Mesenchymal stem cell (in vitro differentiated cells and primary cell): ENCODE measurements around the gene DKK3.
A peak's percentile ranks its signal among the peaks of the same experiment; 100 is the strongest.

Source experiments
- DNase-seq: peaks from one replicate; pipeline ENCODE4 v3.0.0-alpha.2; 2013
- H2AFZ ChIP-seq: one replicate; pipeline ENCODE4 v1.6.1; 2013; ENCODE audit warnings: low read depth, mild to moderate bottlenecking, control low read depth, inconsistent platforms, low read length, moderate library complexity
- H2AK5ac ChIP-seq: 2 replicates; pipeline ENCODE4 v1.6.1; 2013; ENCODE audit warnings: low read length, moderate library complexity, mild to moderate bottlenecking, inconsistent platforms; ENCODE audit not compliant: severe bottlenecking
- H2BK120ac ChIP-seq: one replicate; pipeline ENCODE4 v1.6.1; 2013; ENCODE audit warnings: low read depth, mild to moderate bottlenecking, inconsistent platforms, low read length, moderate library complexity
- H2BK12ac ChIP-seq, 2 experiments: one replicate each; pipeline ENCODE4 v1.6.1; 2013; ENCODE audit warnings: inconsistent platforms in 2 of 2, low read length in 2 of 2, mild to moderate bottlenecking in 2 of 2, moderate library complexity in 2 of 2, control low read depth in 1 of 2
- H2BK15ac ChIP-seq: one replicate; pipeline ENCODE4 v1.6.1; 2013; ENCODE audit warnings: mild to moderate bottlenecking, low read depth, inconsistent platforms; ENCODE audit not compliant: poor library complexity, severe bottlenecking
- H2BK5ac ChIP-seq: 2 replicates; pipeline ENCODE4 v1.6.1; 2013; ENCODE audit warnings: low read depth, mild to moderate bottlenecking, low read length, control low read depth, inconsistent platforms; ENCODE audit not compliant: poor library complexity, severe bottlenecking
- H3K14ac ChIP-seq, 2 experiments: one replicate each; pipeline ENCODE4 v1.6.1; 2013; ENCODE audit warnings: inconsistent platforms in 2 of 2, low read length in 2 of 2, control low read depth in 1 of 2, mild to moderate bottlenecking in 1 of 2, moderate library complexity in 1 of 2
- H3K18ac ChIP-seq, 2 experiments: one replicate each; pipeline ENCODE4 v1.6.1; 2013; ENCODE audit warnings: inconsistent platforms in 2 of 2, low read length in 2 of 2, control low read depth in 1 of 2, low read depth in 1 of 2, mild to moderate bottlenecking in 1 of 2
- H3K23ac ChIP-seq, 2 experiments: one replicate each; pipeline ENCODE4 v1.6.1; 2013; ENCODE audit warnings: inconsistent platforms in 2 of 2, low read length in 2 of 2, mild to moderate bottlenecking in 2 of 2, moderate library complexity in 2 of 2, control low read depth in 1 of 2
- H3K27ac ChIP-seq: 2 replicates; pipeline ENCODE4 v1.5.1; 2013; ENCODE audit warnings: mild to moderate bottlenecking, moderate library complexity, low read length, control low read depth, inconsistent platforms; ENCODE audit not compliant: poor library complexity, severe bottlenecking
- H3K27me3 ChIP-seq, 2 experiments: 2 replicates each; pipeline versions ENCODE4 v1.6.1 to v1.7.0; 2013; ENCODE audit warnings: low read length in 2 of 2, mild to moderate bottlenecking in 2 of 2, moderate library complexity in 2 of 2, control low read depth in 1 of 2, inconsistent platforms in 1 of 2; ENCODE audit not compliant: control insufficient read depth in 1 of 2, insufficient read depth in 1 of 2
- H3K36me3 ChIP-seq, 2 experiments: 2 replicates each; pipeline versions ENCODE4 v1.6.1 to v1.7.0; 2013; ENCODE audit warnings: low read length in 2 of 2, control low read depth in 1 of 2, inconsistent platforms in 1 of 2, low read depth in 1 of 2, mild to moderate bottlenecking in 1 of 2; ENCODE audit not compliant: insufficient read depth in 2 of 2, control insufficient read depth in 1 of 2
- H3K4ac ChIP-seq, 2 experiments: one replicate each; pipeline ENCODE4 v1.6.1; 2013; ENCODE audit warnings: inconsistent platforms in 2 of 2, low read length in 2 of 2, mild to moderate bottlenecking in 2 of 2, moderate library complexity in 2 of 2, control low read depth in 1 of 2, low read depth in 1 of 2
- H3K4me1 ChIP-seq: 2 replicates; pipeline ENCODE4 v1.6.1; 2013; ENCODE audit warnings: low read depth, low read length, control low read depth; ENCODE audit not compliant: control insufficient read depth, insufficient read depth
- H3K4me2 ChIP-seq: 2 replicates; pipeline ENCODE4 v1.6.1; 2013; ENCODE audit warnings: low read length, mild to moderate bottlenecking, inconsistent platforms; ENCODE audit not compliant: poor library complexity, severe bottlenecking
- H3K4me3 ChIP-seq, 2 experiments: 2 replicates each; pipeline versions ENCODE4 v1.5.1 to v1.7.0; 2013; ENCODE audit warnings: low read length in 2 of 2, mild to moderate bottlenecking in 2 of 2, control low read depth in 1 of 2, low read depth in 1 of 2; ENCODE audit not compliant: insufficient read depth in 1 of 2
- H3K79me1 ChIP-seq: replicated peaks from 2 replicates; pipeline ENCODE4 v1.6.1; 2013; ENCODE audit warnings: mild to moderate bottlenecking, control low read depth, low read length, inconsistent platforms; ENCODE audit not compliant: poor library complexity, severe bottlenecking
- H3K9ac ChIP-seq: 2 replicates; pipeline ENCODE4 v1.7.0; 2013; ENCODE audit warnings: mild to moderate bottlenecking, low read length, moderate library complexity
- H3K9me3 ChIP-seq: 2 replicates; pipeline ENCODE4 v1.7.0; 2013; ENCODE audit warnings: mild to moderate bottlenecking, low read length; ENCODE audit not compliant: control insufficient read depth
- H4K8ac ChIP-seq: one replicate; pipeline ENCODE4 v1.6.1; 2013; ENCODE audit warnings: inconsistent platforms, mild to moderate bottlenecking, low read length, moderate library complexity
- H4K91ac ChIP-seq: one replicate; pipeline ENCODE4 v1.6.1; 2013; ENCODE audit warnings: mild to moderate bottlenecking, low read length, inconsistent platforms
- WGBS: methylation state at CpG from one replicate; pipeline ENCODE4 v1.1.7; 2013; ENCODE audit warnings: mixed read lengths; 5-methylcytosine and 5-hydroxymethylcytosine counted together

The DKK3 gene

DNA sequence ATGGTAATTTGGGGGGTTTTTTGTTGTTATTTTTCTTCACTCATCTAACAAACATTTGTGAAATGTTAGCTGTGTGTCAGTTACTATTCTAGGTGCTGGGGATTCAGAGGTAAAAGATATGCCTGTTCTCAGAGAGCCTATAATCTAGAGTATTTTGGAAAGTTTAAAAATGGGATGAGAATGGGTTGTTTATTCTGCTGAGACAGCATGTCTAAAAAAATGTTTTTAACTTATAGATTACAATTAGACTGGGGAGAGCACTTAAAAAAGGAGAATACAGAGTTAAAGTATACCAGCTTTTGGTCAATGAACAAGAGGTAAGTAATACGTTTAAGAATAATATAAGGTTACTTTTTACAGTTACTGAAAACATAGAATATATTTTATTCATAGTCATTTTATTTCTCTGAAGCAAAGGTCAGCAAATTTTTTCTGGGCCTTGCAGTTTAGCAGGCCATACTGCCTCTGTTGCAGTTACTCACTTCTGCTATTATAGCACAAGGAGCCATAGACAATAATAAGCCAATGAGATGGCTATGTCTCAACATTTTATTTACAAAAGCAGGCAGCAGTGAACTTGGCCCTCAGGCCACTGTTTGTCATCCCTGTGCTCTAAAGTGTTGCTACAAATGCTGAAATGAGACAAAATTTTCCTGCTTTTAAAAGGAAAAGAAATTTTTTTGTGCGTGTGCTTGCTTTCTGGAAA lies 60.0 kb downstream of the DKK3 start:
- no peak overlapping the region for H2BK12ac ChIP-seq
- H2AK5ac ChIP-seq, result no peak overlapping the region
- no peak overlapping the region for H3K4ac ChIP-seq
- H2AFZ ChIP-seq, result no peak overlapping the region
- H3K79me1 ChIP-seq, result peaks cover 16% of the 10 kb centered on the region
- H2BK120ac ChIP-seq, result no peak overlapping the region
- no peak overlapping the region for H3K9ac ChIP-seq
- H3K27me3 ChIP-seq, result no peaks in the 10 kb centered on the region
- H3K27ac ChIP-seq, result no peak overlapping the region
- no peaks in the 10 kb centered on the region for H3K9me3 ChIP-seq
- H2BK15ac ChIP-seq, result no peak overlapping the region
- H3K4me2 ChIP-seq, result no peak overlapping the region
- H4K8ac ChIP-seq, result no peak overlapping the region
- no peak overlapping the region for H3K14ac ChIP-seq
- peaks cover 0 to 91% of the 10 kb centered on the region in 2 experiments for H3K36me3 ChIP-seq
- no peak overlapping the region for H2BK5ac ChIP-seq
- peak; percentile 51 for DNase-seq
- H3K18ac ChIP-seq, result no peak overlapping the region
- no peak overlapping the region for H4K91ac ChIP-seq
- 100% methylated on average over 1 of the region's 2 CpGs for WGBS
- H3K4me3 ChIP-seq, result no peak overlapping the region
- no peaks in the 10 kb centered on the region for H3K4me1 ChIP-seq
- H3K23ac ChIP-seq, result no peak overlapping the region

DNA sequence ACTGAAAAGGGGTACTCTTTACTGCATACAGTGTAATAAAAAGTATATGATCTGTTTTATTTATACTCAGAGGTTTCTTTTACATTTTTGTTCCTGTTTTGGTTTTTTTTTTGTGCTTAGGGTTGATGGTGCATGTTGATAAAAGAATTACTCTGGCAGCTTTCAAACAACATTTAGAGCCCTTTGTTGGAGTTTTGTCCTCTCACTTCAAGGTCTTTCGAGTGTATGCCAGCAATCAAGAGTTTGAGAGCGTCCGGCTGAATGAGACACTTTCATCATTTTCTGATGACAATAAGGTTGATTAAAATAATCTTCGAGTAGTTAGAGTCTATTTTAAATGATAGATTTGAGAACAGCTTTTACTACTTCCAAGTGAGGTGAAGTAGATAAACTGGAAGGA lies 60.6 kb downstream of the DKK3 start:
- peaks cover 0 to 91% of the 10 kb centered on the region in 2 experiments for H3K36me3 ChIP-seq
- H3K4me3 ChIP-seq, result no peak overlapping the region
- H3K23ac ChIP-seq, result no peak overlapping the region
- H2AFZ ChIP-seq, result no peak overlapping the region
- no peak overlapping the region for H3K27ac ChIP-seq
- no peak overlapping the region for H2BK12ac ChIP-seq
- H3K79me1 ChIP-seq, result peaks cover 16% of the 10 kb centered on the region
- no peaks in the 10 kb centered on the region for H3K27me3 ChIP-seq
- H3K9me3 ChIP-seq, result no peaks in the 10 kb centered on the region
- no peak overlapping the region for H3K4ac ChIP-seq
- H3K14ac ChIP-seq, result no peak overlapping the region
- H2AK5ac ChIP-seq, result no peak overlapping the region
- no peak overlapping the region for H3K4me2 ChIP-seq
- H4K91ac ChIP-seq, result no peak overlapping the region
- H2BK5ac ChIP-seq, result no peak overlapping the region
- no peaks in the 10 kb centered on the region for H3K4me1 ChIP-seq
- no peak overlapping the region for H2BK120ac ChIP-seq
- 94% methylated on average over 4 of the region's 4 CpGs for WGBS
- no peak overlapping the region for H2BK15ac ChIP-seq
- no peak overlapping the region for H3K9ac ChIP-seq
- no peak overlapping the region for H4K8ac ChIP-seq
- no peak overlapping the region for H3K18ac ChIP-seq
- DNase-seq, result no peak

DNA sequence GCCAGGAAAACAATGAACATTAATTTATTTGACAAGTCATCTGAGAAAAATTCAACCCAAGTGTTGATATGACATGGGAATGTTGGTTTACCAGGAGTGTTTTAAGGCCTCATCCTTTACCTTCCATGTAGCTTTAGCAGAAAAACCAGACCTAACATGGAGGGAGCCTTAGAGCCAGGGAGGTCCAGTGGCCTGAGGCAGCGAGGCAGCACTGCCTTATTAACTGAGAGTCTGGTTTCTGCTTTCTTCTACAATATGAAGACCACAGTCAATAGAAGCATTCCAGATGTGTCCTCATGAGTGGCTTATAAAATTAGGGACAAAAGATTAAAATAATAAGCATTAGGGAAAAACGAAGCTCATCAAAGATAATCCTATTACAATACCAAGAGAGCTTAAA lies 61.5 kb downstream of the DKK3 start:
- Histone ChIP-seq H3K27ac (no peak overlapping the region), H2AK5ac (no peak overlapping the region), H2BK12ac (no peak overlapping the region), H3K4me2 (no peak overlapping the region), H2AFZ (no peak overlapping the region), H4K91ac (no peak overlapping the region), H3K4me3 (no peak overlapping the region), H3K4ac (no peak overlapping the region), H3K23ac (no peak overlapping the region), H2BK15ac (no peak overlapping the region), H3K9ac (peak overlapping the region; percentile 48), H2BK120ac (no peak overlapping the region), H3K36me3 (peaks cover 0 to 91% of the 10 kb centered on the region in 2 experiments), H3K4me1 (no peaks in the 10 kb centered on the region), H3K14ac (no peak overlapping the region), H3K18ac (no peak overlapping the region), H3K9me3 (no peaks in the 10 kb centered on the region), H3K79me1 (peaks cover 17% of the 10 kb centered on the region), H2BK5ac (no peak overlapping the region), H4K8ac (no peak overlapping the region), H3K27me3 (no peaks in the 10 kb centered on the region)
- no peak for DNase-seq
- 100% methylated on average over 1 of the region's 2 CpGs for WGBS

DNA sequence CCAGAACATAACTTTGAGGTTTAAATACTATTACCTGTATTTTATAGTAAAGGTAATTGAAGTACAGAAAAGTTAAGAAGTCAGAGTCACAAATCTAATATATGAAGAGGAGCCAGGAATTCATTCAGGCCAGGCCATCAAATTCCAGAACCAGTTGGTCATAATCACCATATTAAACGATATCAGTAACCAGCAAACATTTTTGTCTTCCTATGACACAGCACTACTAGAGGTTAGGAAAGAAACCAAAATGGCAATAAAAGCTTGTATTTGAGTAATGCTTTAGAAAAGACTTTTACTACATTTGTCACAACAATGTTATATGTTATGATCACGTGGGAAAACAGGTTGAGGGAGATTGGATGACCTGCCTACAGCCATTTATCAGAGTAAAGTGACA lies 62.2 kb downstream of the DKK3 start:
- WGBS, result 100% methylated on average over 1 of the region's 2 CpGs
- peaks cover 15% of the 10 kb centered on the region for H3K79me1 ChIP-seq
- no peak overlapping the region for H4K91ac ChIP-seq
- no peak overlapping the region for H2AFZ ChIP-seq
- no peak overlapping the region for H3K4me3 ChIP-seq
- H3K27me3 ChIP-seq, result no peaks in the 10 kb centered on the region
- peak overlapping the region; percentile 48 for H3K9ac ChIP-seq
- no peak for DNase-seq
- H3K23ac ChIP-seq, result no peak overlapping the region
- H2BK5ac ChIP-seq, result no peak overlapping the region
- no peak overlapping the region for H2BK12ac ChIP-seq
- no peak overlapping the region for H2BK15ac ChIP-seq
- no peak overlapping the region for H3K14ac ChIP-seq
- H3K27ac ChIP-seq, result no peak overlapping the region
- H2BK120ac ChIP-seq, result no peak overlapping the region
- no peaks in the 10 kb centered on the region for H3K9me3 ChIP-seq
- no peak overlapping the region for H3K4ac ChIP-seq
- H2AK5ac ChIP-seq, result no peak overlapping the region
- H3K36me3 ChIP-seq, result peaks cover 0 to 91% of the 10 kb centered on the region in 2 experiments
- H3K4me2 ChIP-seq, result no peak overlapping the region
- H3K4me1 ChIP-seq, result no peaks in the 10 kb centered on the region
- H4K8ac ChIP-seq, result no peak overlapping the region
- no peak overlapping the region for H3K18ac ChIP-seq
